GM21619 (cell line): ENCODE measurements around the gene PPIA.
A peak's percentile ranks its signal among the peaks of the same experiment; 100 is the strongest.

ENCODE experiments used
- ATAC-seq: cut with Tn5 transposase; IDR thresholded peaks from one replicate; pipeline ENCODE4 v1.9.1; 2021; ENCODE audit not compliant: unreplicated experiment

PPIA gene

DNA sequence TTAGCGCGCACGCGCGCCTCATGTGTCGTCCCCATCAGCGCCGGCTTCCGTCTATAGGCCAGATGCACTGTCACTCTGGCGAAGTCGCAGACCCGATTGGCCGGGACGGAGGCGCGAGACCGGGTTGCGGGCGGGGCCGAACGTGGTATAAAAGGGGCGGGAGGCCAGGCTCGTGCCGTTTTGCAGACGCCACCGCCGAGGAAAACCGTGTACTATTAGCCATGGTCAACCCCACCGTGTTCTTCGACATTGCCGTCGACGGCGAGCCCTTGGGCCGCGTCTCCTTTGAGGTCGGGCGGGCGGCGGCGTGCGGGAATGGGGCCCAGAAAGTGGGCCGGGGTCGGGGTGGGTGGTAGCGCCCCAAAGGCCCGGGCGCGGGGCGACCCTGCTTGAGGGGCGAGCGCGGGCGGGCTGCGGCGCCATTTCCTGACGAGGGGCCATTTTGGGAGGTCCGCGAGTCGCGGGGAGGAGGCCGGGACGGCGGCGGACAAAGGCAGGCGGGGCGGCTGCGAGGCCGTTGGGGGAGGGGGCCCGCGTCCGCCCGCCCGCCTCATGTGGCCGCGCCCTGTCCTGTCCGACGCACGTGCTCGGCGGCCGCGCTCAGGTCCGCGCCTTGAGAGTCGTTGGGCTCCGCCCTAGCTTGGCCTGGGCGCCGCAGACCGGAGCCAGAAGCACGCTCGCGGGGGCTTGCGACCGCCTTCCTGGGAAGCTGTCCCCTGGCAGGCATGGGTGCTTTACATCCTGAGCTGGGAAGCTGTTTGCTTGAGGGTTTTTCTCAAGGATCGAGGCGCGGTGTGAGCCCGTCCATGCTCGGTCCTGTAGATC is at the start of gene PPIA:
TSS of gene PPIA (plus strand) at position 178 of the 825 bp plus-strand sequence. CDS start at position 222, 44 bp downstream.
- ATAC-seq, result peak; percentile 82

GRCh38 chr7:44748045-44748947 is 48.2 kb upstream of the PPIA start, which contains the start of gene ZMIZ2:
Gene ZMIZ2, plus strand, starts transcription at chr7:44748847. Its CDS starts 7,403 bp downstream, at chr7:44756250.
- ATAC-seq, result peak; percentile 59

- ATAC-seq, result peak; percentile 9
These were observed 47.3 kb upstream of the PPIA start for GRCh38 chr7:44748948-44749731.

DNA sequence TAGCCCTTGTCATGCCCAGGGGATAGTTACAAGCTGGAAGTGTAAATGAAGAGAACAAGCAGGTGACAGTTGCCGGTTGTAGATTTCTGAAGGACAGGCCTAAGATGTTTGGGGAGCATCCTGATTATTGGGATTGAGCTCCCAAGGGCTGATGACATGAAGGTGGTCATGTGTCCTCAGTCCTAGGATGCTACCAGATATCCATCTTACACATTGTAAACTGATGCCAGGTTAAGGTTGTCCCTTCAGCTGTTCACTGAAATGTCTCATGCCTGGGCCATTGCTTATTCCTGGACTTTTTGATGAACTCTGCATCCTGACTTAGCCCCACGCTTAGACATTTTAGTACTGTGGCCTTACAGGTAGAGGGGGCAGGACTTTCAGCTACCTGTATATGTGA is 46.5 kb upstream of the PPIA start:
- ATAC-seq, result no peak

GRCh38 chr7:44750424-44750823 is 46.1 kb upstream of the PPIA start:
- ATAC-seq, result no peak

GRCh38 chr7:44750921-44751571 is 45.4 kb upstream of the PPIA start:
- ATAC-seq, result peak; percentile 61

DNA sequence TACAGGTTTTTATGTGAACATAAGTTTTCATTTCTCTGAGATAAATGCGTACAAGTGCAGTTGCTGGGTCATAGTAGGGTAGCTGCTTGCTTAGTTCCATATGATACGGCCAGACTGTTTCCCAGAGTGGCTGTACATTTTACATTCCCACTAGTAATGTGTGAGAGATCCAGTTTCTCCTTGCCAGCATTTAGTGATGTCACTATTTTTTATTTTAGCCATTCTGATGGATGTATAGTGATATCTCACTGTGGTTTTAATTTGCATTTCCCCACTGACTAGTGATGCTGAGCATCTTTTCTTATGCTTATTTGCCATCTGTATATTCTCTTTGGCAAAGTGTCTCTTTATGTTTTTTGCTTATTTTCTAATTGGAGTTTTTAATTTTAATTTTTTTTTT is 43.7 kb upstream of the PPIA start:
- no peak for ATAC-seq

GRCh38 chr7:44754802-44755697 is 41.4 kb upstream of the PPIA start:
- ATAC-seq, result no peak

DNA sequence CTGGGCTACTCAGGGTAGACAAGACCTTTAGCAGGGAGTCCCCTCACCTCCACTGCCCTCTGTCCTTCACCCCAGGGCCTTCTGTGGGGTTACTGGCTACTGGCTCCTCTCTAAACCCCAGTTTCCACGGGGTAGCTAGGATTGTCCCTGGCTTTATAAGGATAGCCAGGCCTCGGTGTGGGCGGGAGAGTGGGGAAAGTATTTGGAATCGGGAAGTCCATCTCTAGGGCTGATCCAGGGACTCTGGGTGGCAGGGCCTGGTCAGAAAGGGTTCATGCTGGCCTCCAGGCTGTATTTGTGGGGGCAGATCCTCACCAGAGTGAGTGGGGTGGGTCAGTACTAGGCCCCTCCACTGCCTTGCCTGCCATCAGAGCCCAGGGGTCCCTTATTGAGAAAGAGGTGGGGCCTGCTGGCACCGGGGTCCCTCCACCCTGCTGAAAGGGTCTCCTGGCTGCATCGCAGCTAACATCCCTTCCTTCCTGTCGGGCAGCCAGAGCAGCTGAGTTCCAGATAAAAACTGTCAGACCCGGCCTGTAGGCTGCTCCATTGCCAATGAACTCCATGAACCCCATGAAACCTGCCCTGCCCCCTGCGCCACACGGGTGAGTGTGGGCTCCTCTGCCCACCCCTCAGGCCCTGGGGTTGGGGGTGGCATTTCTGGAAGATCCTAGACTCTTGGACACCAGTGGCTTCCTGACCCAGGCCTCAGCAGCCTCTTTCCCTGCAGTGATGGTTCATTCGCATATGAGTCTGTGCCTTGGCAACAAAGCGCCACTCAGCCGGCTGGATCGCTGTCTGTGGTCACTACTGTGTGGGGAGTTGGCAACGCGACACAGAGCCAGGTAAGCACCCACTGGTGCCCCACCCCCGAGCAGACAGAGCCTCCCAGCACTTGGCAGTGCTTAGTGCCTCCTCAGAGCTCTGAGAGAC is 40.5 kb upstream of the PPIA start:
- ATAC-seq, result no peak

DNA sequence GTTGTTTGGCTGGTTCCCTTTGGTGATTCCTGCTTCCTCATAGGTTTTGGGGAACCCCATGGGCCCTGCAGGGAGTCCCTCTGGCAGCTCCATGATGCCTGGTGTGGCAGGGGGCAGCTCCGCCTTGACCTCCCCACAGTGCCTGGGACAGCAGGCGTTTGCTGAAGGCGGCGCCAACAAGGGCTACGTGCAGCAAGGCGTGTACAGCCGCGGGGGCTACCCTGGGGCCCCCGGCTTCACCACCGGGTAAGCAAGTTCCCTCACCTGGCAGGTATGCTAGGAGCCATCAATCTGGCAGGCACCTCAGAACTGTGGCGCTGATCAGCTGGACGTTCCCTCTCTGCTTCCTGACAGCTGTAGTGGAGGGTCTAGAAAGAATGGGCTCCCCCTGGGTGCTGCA is 39.6 kb upstream of the PPIA start:
- ATAC-seq, result no peak

DNA sequence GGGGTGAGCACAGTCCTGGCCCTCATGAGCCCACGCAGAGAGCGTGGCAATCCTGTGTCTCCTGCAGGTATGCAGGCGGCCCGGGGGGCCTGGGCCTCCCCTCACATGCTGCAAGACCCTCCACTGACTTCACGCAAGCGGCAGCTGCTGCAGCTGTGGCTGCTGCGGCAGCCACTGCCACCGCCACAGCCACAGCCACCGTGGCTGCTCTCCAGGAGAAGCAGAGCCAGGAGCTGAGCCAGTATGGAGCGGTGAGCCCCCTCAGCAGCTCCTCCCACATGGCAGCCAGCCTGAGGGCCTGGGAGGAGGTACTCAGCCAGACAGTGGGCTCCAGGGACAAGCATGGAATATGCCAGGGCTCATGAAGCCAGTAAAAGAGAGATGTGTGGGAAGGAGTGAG is 39.2 kb upstream of the PPIA start:
- no peak for ATAC-seq

- no peak for ATAC-seq
These were observed 38.7 kb upstream of the PPIA start for GRCh38 chr7:44757739-44758138.

DNA sequence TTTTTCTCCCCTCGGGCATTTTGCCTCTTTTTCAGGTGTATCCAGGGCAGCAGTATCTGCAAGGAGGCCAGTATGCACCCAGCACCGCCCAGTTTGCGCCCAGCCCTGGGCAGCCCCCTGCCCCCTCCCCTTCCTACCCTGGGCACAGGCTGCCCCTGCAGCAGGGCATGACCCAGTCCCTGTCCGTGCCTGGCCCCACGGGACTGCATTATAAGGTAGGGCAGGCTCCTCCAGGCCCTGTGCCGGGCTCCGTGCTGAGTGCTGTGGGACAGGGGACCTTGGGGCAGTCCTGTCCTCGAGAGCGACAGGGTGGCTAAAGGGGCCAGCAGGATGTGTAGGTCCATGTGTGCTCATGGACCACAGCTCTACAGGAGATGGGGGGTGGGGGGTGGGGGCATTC is 37.2 kb upstream of the PPIA start:
- no peak for ATAC-seq

- no peak for ATAC-seq
These were observed 36.4 kb upstream of the PPIA start for GRCh38 chr7:44760034-44760580.

- ATAC-seq, result no peak
These were observed 35.0 kb upstream of the PPIA start for GRCh38 chr7:44761207-44762161.

- ATAC-seq, result no peak
These were observed 34.2 kb upstream of the PPIA start for GRCh38 chr7:44762300-44762699.
